Hematopoietic multipotent progenitor cell (in vitro differentiated cells): ENCODE results near the gene RALB. TPM values are rescaled to one million over a fixed set of nuclear protein-coding genes. Genes with fewer than 3 reads are reported as not detected.

Experiments
- DNase-seq, 3 donors: peaks; one replicate each; pipeline ENCODE4 v3.0.0-alpha.2; 2011 to 2015; ENCODE audit warnings: low read depth in 2 of 3, low spot score in 2 of 3
- small RNA-seq: library from RNA; depleted of rRNA; stranded (forward); fragments of <200 nt; gene quantifications from one replicate; pipeline ENCODE3, GENCODE V24; 2012
- total RNA-seq: library from RNA; depleted of rRNA; stranded (reverse); fragments of >200 nt; gene quantifications from one replicate; pipeline ENCODE4 v1.2.3, GENCODE V29; 2012

Gene RALB
- total RNA-seq, 1 donor: 32.6 TPM

GRCh38 chr2:120330946-120331822 lies 78.5 kb downstream of the RALB start:
- peak in 1 of 3 donors; percentile 28 for DNase-seq

- DNase-seq: no peak
These were observed 79.3 kb downstream of the RALB start for GRCh38 chr2:120331903-120332302.

- DNase-seq: no peak
These were observed 79.7 kb downstream of the RALB start for GRCh38 chr2:120332384-120332783.

- no peak for DNase-seq
These were observed 81.4 kb downstream of the RALB start for GRCh38 chr2:120334068-120334467.

DNA sequence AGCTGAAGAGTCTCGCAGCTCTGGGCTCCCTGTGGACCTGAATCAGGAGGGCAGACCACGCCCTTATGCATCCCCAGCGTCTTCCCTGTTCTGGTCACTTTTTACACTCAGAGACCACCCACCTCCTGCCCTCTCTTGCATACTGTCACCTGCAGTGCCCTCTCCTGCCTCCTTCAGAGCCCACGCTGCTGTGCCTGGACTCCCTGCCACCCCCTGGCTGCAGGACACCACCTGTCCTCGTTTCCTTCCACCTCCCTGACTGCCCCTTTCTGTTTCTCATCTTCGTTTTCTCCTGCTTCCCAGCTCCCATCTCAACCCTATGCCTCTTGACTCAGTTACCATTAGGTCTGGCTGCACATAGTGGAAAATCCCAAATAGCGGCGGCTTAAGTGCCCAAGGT lies 84.1 kb downstream of the RALB start:
- DNase-seq: no peak

DNA sequence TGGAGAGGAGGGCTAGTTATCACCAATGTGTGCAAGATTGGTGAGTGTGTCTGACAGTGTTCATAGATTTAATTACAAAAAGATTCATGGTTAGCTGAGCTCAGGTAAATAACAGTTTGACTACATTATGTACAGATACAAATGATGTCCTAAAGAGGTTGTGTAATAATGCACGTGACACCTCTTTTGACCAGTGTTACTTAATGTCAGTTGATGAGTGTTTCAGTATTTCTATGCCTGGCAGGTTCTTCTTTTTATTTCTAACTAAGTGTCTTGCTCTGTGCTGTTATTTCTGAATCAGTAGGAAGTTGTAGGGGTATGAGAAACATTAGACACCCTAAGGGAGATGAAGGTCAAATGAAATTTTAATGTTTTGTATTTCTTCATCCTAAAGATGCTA lies 85.4 kb downstream of the RALB start:
- DNase-seq: no peak

DNA sequence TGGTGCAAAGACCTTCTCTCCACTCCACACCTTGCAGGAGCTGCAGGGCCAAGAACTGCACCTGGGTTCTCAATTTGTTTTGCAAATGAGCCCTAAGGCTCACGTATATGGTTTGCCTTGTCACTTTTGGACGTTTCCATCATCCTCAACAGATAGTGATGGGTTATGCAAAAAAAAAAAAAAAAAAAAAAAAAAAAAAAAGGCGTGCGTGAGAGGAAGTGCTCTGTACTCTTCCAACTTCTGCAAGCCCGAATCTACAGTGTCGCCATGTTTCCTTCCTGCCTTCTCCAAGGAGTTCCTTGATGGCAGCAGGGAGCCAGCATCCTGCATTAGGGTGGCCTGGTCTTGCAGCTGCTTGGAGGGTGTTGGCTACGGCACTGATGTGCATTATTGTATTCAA lies 89.3 kb downstream of the RALB start:
- no peak for DNase-seq

DNA sequence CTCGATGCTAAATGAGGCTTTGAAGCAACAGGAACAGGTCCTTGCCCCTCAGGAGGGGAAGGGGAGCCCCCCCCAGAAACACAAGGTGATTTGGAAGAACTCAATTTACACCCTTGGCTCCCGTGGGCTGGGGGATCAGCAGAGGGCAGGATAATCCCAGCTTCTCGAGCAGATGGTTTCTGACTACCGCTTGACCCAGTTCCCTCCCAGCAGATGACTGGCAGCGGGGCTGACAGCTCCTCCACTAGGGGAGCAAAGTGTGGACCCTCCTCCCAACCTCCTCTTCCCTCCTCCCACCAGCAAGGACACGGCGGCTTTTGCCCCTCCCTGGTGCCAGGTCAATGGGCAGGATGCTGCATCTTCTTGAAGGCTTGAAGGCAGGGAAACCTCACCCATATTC lies 89.8 kb downstream of the RALB start:
- DNase-seq: no peak

DNA sequence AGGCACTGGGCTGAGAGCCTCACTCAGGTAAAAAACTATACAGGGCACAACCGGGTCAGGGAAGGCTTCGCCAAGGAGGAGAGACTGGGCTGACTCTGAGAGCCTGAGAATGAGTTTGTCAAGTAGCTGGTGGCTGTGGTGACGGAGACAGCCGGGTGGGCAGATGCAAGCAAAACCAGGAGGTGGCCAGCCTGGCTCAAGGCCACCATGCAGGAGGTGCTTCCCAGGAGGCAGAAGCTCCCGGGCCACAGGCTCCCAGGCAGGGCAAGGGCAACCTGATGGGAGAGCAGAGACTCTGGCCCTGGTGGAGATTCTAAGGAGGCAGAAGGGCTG lies 90.4 kb downstream of the RALB start:
- peak in 1 of 3 donors; percentile 23 for DNase-seq

- DNase-seq: peak in 2 of 3 donors; percentile 78
These were observed 90.9 kb downstream of the RALB start for GRCh38 chr2:120343433-120344105.

Small RNAs within 50 kb of the gene (small RNA-seq; reads per million reads assigned to genes)
- gene MTND4LP14: not detected

Other genes with a start within 250 kb of the RALB start
- gene EPB41L5, start 239.8 kb upstream of the RALB start, total RNA-seq: 2.2 TPM
- gene TMEM185B, start 29.5 kb upstream of the RALB start, total RNA-seq: 48.5 TPM
- gene INHBB, start 93.3 kb downstream of the RALB start, total RNA-seq: under 0.01 TPM